IPS-18a (cell line): ENCODE data around the gene RRP36.

ENCODE experiments used
- H3K27ac ChIP-seq: one replicate; pipeline ENCODE4 v1.5.1; 2013; ENCODE audit warnings: low read length
- H3K27me3 ChIP-seq: one replicate; pipeline ENCODE4 v1.6.1; 2013; ENCODE audit warnings: mild to moderate bottlenecking, low read length; ENCODE audit not compliant: control insufficient read depth, insufficient read depth
- H3K36me3 ChIP-seq: one replicate; pipeline ENCODE4 v1.6.1; 2013; ENCODE audit warnings: low read depth, low read length; ENCODE audit not compliant: control insufficient read depth
- H3K4me1 ChIP-seq: one replicate; pipeline ENCODE4 v1.6.1; 2013; ENCODE audit warnings: low read depth, low read length; ENCODE audit not compliant: control insufficient read depth
- H3K4me3 ChIP-seq: one replicate; pipeline ENCODE4 v1.5.1; 2013; ENCODE audit warnings: low read length
- H3K9ac ChIP-seq: one replicate; pipeline ENCODE4 v1.6.1; 2013; ENCODE audit warnings: mild to moderate bottlenecking, low read length, moderate library complexity
- H3K9me3 ChIP-seq: one replicate; pipeline ENCODE4 v1.6.1; 2013; ENCODE audit warnings: low read depth, low read length; ENCODE audit not compliant: control insufficient read depth

The RRP36 gene

GRCh38 chr6:43077333-43077809, 55.9 kb downstream of the RRP36 start:
- H3K27me3 ChIP-seq = no peaks in the 10 kb centered on the region
- no peak overlapping the region for H3K27ac ChIP-seq
- H3K4me1 ChIP-seq = peaks cover 32% of the 10 kb centered on the region
- H3K9ac ChIP-seq = peak overlapping the region; percentile 88
- H3K4me3 ChIP-seq = peak overlapping the region; percentile 97
- no peaks in the 10 kb centered on the region for H3K36me3 ChIP-seq
- no peaks in the 10 kb centered on the region for H3K9me3 ChIP-seq

DNA sequence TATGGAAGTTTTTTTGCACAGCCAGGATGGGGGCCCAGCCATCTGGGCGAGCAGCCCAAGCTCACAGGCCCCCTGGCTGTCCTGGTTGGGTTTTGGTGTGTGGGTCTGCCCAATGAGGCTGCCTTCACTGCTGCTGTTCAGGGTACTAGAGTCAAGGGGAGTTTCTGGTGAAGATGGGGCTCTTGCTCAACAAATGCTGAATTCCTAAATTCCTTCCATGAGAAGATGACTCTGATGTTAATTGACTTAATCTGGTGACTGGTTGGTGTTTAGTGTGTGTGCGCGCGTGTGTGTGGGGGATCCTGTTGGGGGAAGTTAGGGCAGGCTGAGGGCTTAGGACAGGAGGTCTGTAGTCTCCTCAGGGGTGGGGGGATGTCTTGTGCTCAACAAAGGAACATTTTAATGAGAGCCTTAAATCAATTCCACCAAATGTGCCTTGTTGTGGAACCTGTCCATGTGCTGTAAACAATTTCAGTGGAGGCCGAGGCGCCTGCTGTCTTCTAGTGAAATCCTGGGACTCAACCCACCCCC, 56.6 kb downstream of the RRP36 start:
- Histone ChIP-seq H3K27ac (no peak overlapping the region), H3K27me3 (no peaks in the 10 kb centered on the region), H3K9ac (no peak overlapping the region), H3K4me1 (peaks cover 32% of the 10 kb centered on the region), H3K9me3 (no peaks in the 10 kb centered on the region), H3K36me3 (no peaks in the 10 kb centered on the region), H3K4me3 (peak overlapping the region; percentile 97)

- Histone ChIP-seq H3K9me3 (no peaks in the 10 kb centered on the region), H3K36me3 (no peaks in the 10 kb centered on the region), H3K4me1 (peaks cover 32% of the 10 kb centered on the region), H3K27ac (no peak overlapping the region), H3K27me3 (no peaks in the 10 kb centered on the region), H3K4me3 (no peak overlapping the region), H3K9ac (no peak overlapping the region)
These were observed 57.3 kb downstream of the RRP36 start for GRCh38 chr6:43078691-43079090.
